ENCODE measurements around the gene PRR14L. TPM values are rescaled to one million over a fixed set of nuclear protein-coding genes. Genes with fewer than 3 reads are reported as not detected.

Gene PRR14L
- total RNA-seq, 1 experiment from 2014 or later = 138 TPM

- Histone ChIP-seq H3K4ac (ENCODE audit: low read depth, low read length) (no peak overlapping the region), H3K23me2 (ENCODE audit: insufficient read length, low read depth, low read length, poor library complexity, severe bottlenecking) (peaks cover 18% of the 10 kb centered on the region), H2BK120ac (ENCODE audit: low read depth, low read length, poor library complexity, severe bottlenecking) (no peak overlapping the region), H3K56ac (ENCODE audit: insufficient read length, low read depth, low read length) (no peak overlapping the region), H2BK5ac (ENCODE audit: insufficient read length, low read length) (no peak overlapping the region), H3K9ac (ENCODE audit: extremely low read depth, insufficient read length, low read length) (peak overlapping the region; percentile 87), H4K8ac (replicated peaks; ENCODE audit: insufficient read length, low read depth, low read length) (no peak overlapping the region), H3K27ac (ENCODE audit: insufficient read length, low read depth, low read length) (peak overlapping the region; percentile 73), H2BK15ac (ENCODE audit: low read depth, low read length) (no peak overlapping the region), H3K79me1 (ENCODE audit: insufficient read depth, low read depth, low read length, poor library complexity, severe bottlenecking) (peaks cover 1% of the 10 kb centered on the region), H3K79me2 (ENCODE audit: insufficient read depth, low read length) (peaks cover 12% of the 10 kb centered on the region; the same call in 1 of the 2 replicates), H4K20me1 (ENCODE audit: control insufficient read depth, insufficient read depth, insufficient read length) (no peaks in the 10 kb centered on the region), H4K91ac (ENCODE audit: insufficient read length, low read depth, low read length) (no peak overlapping the region), H2AK5ac (ENCODE audit: insufficient read length, low read length) (no peak overlapping the region), H3K18ac (ENCODE audit: insufficient read length, low read depth, low read length) (peak overlapping the region; percentile 86), H3K14ac (ENCODE audit: insufficient read depth, low read length) (no peak overlapping the region), H2AFZ (ENCODE audit: low read length) (no peak overlapping the region), H3T11ph (ENCODE audit: low read length) (no peak overlapping the region), H3K23ac (ENCODE audit: insufficient read length, low read depth, low read length) (no peak overlapping the region), H2BK12ac (ENCODE audit: insufficient read length, low read depth, low read length) (no peak overlapping the region), H3K4me2 (ENCODE audit: insufficient read depth, insufficient read length, low read length) (peak overlapping the region; percentile 79), H3K9me3 (ENCODE audit: control insufficient read depth, low read depth, low read length) (no peaks in the 10 kb centered on the region), H2BK20ac (ENCODE audit: low read depth, low read length, poor library complexity, severe bottlenecking) (no peak overlapping the region), H3K27me3 (ENCODE audit: insufficient read depth, low read length) (no peaks in the 10 kb centered on the region), H3K4me1 (ENCODE audit: insufficient read depth, low read length) (peaks cover 8% of the 10 kb centered on the region; the same call in 1 of the 2 replicates), H4K5ac (ENCODE audit: insufficient read length, low read depth, low read length) (no peak overlapping the region)
- Mint-ChIP-seq H3K36me3 (ENCODE audit: insufficient read depth in 1 of 3, low read depth in 3 of 3) (peaks cover 0 to 6% (median 2%) of the 10 kb centered on the region in 3 experiments; a peak in 2 of 7 replicates), H3K4me1 (peaks cover 37 to 42% of the 10 kb centered on the region in 2 experiments), H3K9me3 (no peaks in the 10 kb centered on the region; a peak in 1 of 5 replicates), H3K4me3 (peak overlapping the region; percentile 83 to 84), H3K27me3 (ENCODE audit: low read depth) (no peaks in the 10 kb centered on the region), H3K27ac (peak overlapping the region; percentile 100)
- no CpG with 5 or more reads among the region's 20 CpGs for WGBS (ENCODE audit: extremely low coverage, insufficient read length, low lambda C conversion rate)
- peak; percentile 93 for DNase-seq
- no peak for TF ChIP-seq CTCF (conservative IDR thresholded peaks at IDR 0.05)
Observed at GRCh38 chr22:31753005-31753633, 3.2 kb upstream of the PRR14L start.
